PC-9 (cell line): ENCODE measurements around the gene STAT5B. TPM values are rescaled to one million over a fixed set of nuclear protein-coding genes. Genes with fewer than 3 reads are reported as not detected.
"Not testable (repeated sequence)": the region's sequence is repeated elsewhere in the genome, so short reads cannot be mapped to it uniquely, and the experiment has no call there.

Experiments used
- BruUV-seq: library from RNA; stranded (reverse); fragments of 400-500 nt; replicated peaks from 2 replicates; lab custom pipeline; 2021; lab: Mats Ljungman, UMichigan
- CTCF ChIA-PET: fragments of 300-600 bp; sonication (Branson Sonifier 250); formaldehyde crosslinking; loops from one replicate; lab custom pipeline; 2022; ENCODE audit warnings: antibody characterized with exemption; lab: Charles Lee
- POLR2A ChIA-PET: fragments of 300-600 bp; sonication (Branson Sonifier 250); formaldehyde crosslinking; loops from one replicate; lab custom pipeline; 2022; ENCODE audit warnings: antibody characterized with exemption; ENCODE audit not compliant: unreplicated experiment; lab: Charles Lee
- DNase-seq, 2 experiments: peaks; one replicate each; pipeline versions ENCODE4 v3.0.0 to v3.0.0-alpha.2; 2015 to 2022; ENCODE audit warnings: mixed read lengths in 1 of 2
- H2AFZ ChIP-seq: fragments of 200-600 bp; sonication (generic); 2 replicates; pipeline ENCODE4 v1.8.1; 2017; ENCODE audit warnings: antibody characterized with exemption
- H3F3A ChIP-seq: fragments of 200-600 bp; sonication (generic); 2 replicates; pipeline ENCODE4 v1.8.1; 2017; ENCODE audit warnings: antibody characterized with exemption, mild to moderate bottlenecking, low read depth; ENCODE audit not compliant: insufficient read depth
- H3K27ac ChIP-seq: fragments of 200-600 bp; sonication (generic); 2 replicates; pipeline ENCODE4 v1.6.1; 2016; ENCODE audit warnings: mixed run types
- H3K27me3 ChIP-seq: fragments of 200-600 bp; sonication (generic); 2 replicates; pipeline ENCODE4 v1.6.1; 2016; ENCODE audit warnings: low read depth, mixed run types; ENCODE audit not compliant: insufficient read depth
- H3K36me3 ChIP-seq: fragments of 200-600 bp; sonication (generic); 2 replicates; pipeline ENCODE4 v1.6.1; 2016; ENCODE audit warnings: low read depth, mixed run types
- H3K4me1 ChIP-seq: fragments of 200-600 bp; sonication (generic); replicated peaks from 2 replicates; pipeline ENCODE4 v1.6.1; 2016; ENCODE audit warnings: mixed run types; ENCODE audit not compliant: insufficient read depth
- H3K4me2 ChIP-seq: fragments of 200-600 bp; sonication (generic); 2 replicates; pipeline ENCODE4 v1.6.1; 2017; ENCODE audit warnings: mixed run types
- H3K4me3 ChIP-seq: fragments of 200-600 bp; sonication (generic); 2 replicates; pipeline ENCODE4 v1.6.1; 2016; ENCODE audit warnings: mixed run types
- H3K79me2 ChIP-seq: fragments of 200-600 bp; sonication (generic); 2 replicates; pipeline ENCODE4 v1.6.1; 2017; ENCODE audit warnings: low read depth, mixed run types
- H3K9me2 ChIP-seq: fragments of 200-600 bp; sonication (generic); 2 replicates; pipeline ENCODE4 v1.8.1; 2017; ENCODE audit warnings: mild to moderate bottlenecking; ENCODE audit not compliant: insufficient read depth
- H3K9me3 ChIP-seq: fragments of 200-600 bp; sonication (generic); 2 replicates; pipeline ENCODE4 v1.8.1; 2016; ENCODE audit warnings: low read depth; ENCODE audit not compliant: insufficient read depth
- H4K20me1 ChIP-seq: fragments of 200-600 bp; sonication (generic); 2 replicates; pipeline ENCODE4 v1.8.1; 2017; ENCODE audit not compliant: insufficient read depth
- EZH2 ChIP-seq: fragments of 200-600 bp; sonication (generic); IDR thresholded peaks from 2 replicates; pipeline ENCODE4 v1.8.0; 2017; ENCODE audit warnings: antibody characterized with exemption, low read depth
- intact Hi-C: fragments of 100-400 bp; cut with micrococcal nuclease; formaldehyde crosslinking; loops from one replicate; pipeline ENCODE4 v1.10.0; 2022; ENCODE audit not compliant: unreplicated experiment
- total RNA-seq: library from RNA; stranded (reverse); gene quantifications from 2 replicates; pipeline ENCODE4 v1.2.3, GENCODE V29; 2021
- TF ChIP-seq, protein P1 (sequence below): fragments of 200-600 bp; sonication (generic); conservative IDR thresholded peaks from 2 replicates; pipeline ENCODE4 v1.6.1; 2017; ENCODE audit warnings: mixed run types, antibody characterized with exemption, mild to moderate bottlenecking, moderate library complexity

The STAT5B gene
- total RNA-seq, 1 experiment from 2014 or later = 19.5 TPM

- no peaks in the 10 kb centered on the region for H3F3A ChIP-seq
- H3K27me3 ChIP-seq = no peaks in the 10 kb centered on the region
- no peak overlapping the region for H2AFZ ChIP-seq
- no peak for DNase-seq
- no peaks in the 10 kb centered on the region for H3K9me3 ChIP-seq
- TF ChIP-seq, protein P1, sequence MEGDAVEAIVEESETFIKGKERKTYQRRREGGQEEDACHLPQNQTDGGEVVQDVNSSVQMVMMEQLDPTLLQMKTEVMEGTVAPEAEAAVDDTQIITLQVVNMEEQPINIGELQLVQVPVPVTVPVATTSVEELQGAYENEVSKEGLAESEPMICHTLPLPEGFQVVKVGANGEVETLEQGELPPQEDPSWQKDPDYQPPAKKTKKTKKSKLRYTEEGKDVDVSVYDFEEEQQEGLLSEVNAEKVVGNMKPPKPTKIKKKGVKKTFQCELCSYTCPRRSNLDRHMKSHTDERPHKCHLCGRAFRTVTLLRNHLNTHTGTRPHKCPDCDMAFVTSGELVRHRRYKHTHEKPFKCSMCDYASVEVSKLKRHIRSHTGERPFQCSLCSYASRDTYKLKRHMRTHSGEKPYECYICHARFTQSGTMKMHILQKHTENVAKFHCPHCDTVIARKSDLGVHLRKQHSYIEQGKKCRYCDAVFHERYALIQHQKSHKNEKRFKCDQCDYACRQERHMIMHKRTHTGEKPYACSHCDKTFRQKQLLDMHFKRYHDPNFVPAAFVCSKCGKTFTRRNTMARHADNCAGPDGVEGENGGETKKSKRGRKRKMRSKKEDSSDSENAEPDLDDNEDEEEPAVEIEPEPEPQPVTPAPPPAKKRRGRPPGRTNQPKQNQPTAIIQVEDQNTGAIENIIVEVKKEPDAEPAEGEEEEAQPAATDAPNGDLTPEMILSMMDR = no peak
- TF ChIP-seq EZH2 = no peak
- intact Hi-C loops = no loop called here
- H3K4me2 ChIP-seq = no peak overlapping the region
- CTCF ChIA-PET = interaction anchor here (0.6 kb wide), 1 partner anchor 152 kb away, joined by 11 read pairs; no protein-coding TSS in a partner anchor
- no peak overlapping the region for H3K4me3 ChIP-seq
- no peaks in the 10 kb centered on the region for H4K20me1 ChIP-seq
- BruUV-seq = no TSS peak
- H3K79me2 ChIP-seq = no peaks in the 10 kb centered on the region
- POLR2A ChIA-PET = no interaction called here
- H3K4me1 ChIP-seq = no peaks in the 10 kb centered on the region
- H3K9me2 ChIP-seq = no peaks in the 10 kb centered on the region
- no peak overlapping the region for H3K27ac ChIP-seq
- H3K36me3 ChIP-seq = no peaks in the 10 kb centered on the region
Measured at GRCh38 chr17:42304187-42305030, 28.2 kb upstream of the STAT5B start.

DNA sequence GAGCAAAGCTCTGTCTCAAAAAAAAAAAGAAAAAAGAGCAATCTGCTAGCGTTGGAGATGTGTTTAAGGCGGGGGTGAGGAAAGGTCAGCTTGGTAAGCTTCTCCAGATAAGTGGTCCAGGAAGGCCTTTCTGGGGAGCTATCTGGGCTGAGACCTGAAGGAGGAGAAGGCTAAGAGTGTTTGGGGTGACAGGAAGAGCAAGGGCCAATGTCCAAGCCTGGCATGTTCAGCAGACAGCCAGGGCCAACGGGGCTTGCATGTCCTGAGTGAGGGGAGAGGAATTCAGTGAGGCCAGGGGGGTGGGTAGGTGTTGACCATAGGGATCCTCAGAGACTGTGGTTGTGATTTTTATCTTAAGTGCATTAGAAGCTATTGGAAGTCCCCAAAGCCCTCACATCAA lies 27.5 kb upstream of the STAT5B start:
- H3K9me3 ChIP-seq = no peaks in the 10 kb centered on the region
- no peaks in the 10 kb centered on the region for H3K36me3 ChIP-seq
- H3K79me2 ChIP-seq = no peaks in the 10 kb centered on the region
- no peaks in the 10 kb centered on the region for H4K20me1 ChIP-seq
- H2AFZ ChIP-seq = no peak overlapping the region
- no peak overlapping the region for H3K4me3 ChIP-seq
- no peaks in the 10 kb centered on the region for H3K27me3 ChIP-seq
- no peak overlapping the region for H3K4me2 ChIP-seq
- H3K27ac ChIP-seq = no peak overlapping the region
- ChIA-PET POLR2A (no interaction called here), CTCF (interaction anchor here (0.6 kb wide), 1 partner anchor 15 kb away, joined by 3 read pairs; no protein-coding TSS in a partner anchor)
- TF ChIP-seq, protein P1 = no peak
- TF ChIP-seq EZH2 = no peak
- intact Hi-C loops = no loop called here
- no TSS peak for BruUV-seq
- no peak for DNase-seq
- H3F3A ChIP-seq = no peaks in the 10 kb centered on the region
- no peaks in the 10 kb centered on the region for H3K9me2 ChIP-seq
- no peaks in the 10 kb centered on the region for H3K4me1 ChIP-seq

DNA sequence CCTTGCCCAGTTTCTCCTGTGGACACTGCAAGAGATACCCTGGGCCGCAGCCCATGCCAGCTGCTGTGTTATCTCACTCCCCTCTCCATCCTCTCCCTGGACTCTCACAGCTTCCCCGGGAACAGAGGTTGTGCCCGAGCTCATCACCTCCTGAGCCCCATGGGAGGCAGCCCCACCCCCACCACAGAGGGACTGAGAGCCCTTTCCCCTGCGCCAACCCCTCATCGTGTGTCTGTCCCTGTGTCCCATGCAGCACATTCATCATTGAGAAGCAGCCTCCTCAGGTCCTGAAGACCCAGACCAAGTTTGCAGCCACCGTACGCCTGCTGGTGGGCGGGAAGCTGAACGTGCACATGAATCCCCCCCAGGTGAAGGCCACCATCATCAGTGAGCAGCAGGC lies 24.8 kb upstream of the STAT5B start:
- POLR2A ChIA-PET = no interaction called here
- Histone ChIP-seq H3K4me2 (no peak overlapping the region), H3K27ac (no peak overlapping the region), H3K79me2 (no peaks in the 10 kb centered on the region), H4K20me1 (no peaks in the 10 kb centered on the region), H3F3A (no peaks in the 10 kb centered on the region), H3K4me1 (no peaks in the 10 kb centered on the region), H3K27me3 (no peaks in the 10 kb centered on the region), H3K36me3 (no peaks in the 10 kb centered on the region), H3K4me3 (no peak overlapping the region), H3K9me3 (no peaks in the 10 kb centered on the region), H2AFZ (no peak overlapping the region), H3K9me2 (no peaks in the 10 kb centered on the region)
- DNase-seq = no peak
- intact Hi-C loops = no loop called here
- TF ChIP-seq EZH2 = no peak
- TF ChIP-seq, protein P1 = no peak
- CTCF ChIA-PET = no interaction called here
- no TSS peak for BruUV-seq

DNA sequence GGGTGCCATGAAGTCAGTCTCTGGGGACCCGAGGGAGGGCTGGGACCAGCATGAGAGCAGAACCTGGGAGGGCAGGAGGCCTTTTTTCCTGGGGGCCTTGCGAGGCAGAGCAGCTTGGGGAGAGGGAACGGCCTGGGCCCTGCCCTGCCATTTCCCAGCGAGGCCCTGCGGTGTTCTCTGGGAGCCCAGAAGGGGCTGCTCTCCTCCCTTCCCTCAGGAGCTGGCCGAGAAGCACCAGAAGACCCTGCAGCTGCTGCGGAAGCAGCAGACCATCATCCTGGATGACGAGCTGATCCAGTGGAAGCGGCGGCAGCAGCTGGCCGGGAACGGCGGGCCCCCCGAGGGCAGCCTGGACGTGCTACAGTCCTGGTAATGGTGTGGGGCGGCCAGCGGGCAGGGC lies 23.7 kb upstream of the STAT5B start:
- not testable (repeated sequence) for BruUV-seq

GRCh38 chr17:42299361-42299760 lies 23.2 kb upstream of the STAT5B start:
- POLR2A ChIA-PET, H4K20me1 ChIP-seq, BruUV-seq, H3K9me2 ChIP-seq, DNase-seq, H3K79me2 ChIP-seq, H3K9me3 ChIP-seq, H3K36me3 ChIP-seq, H3K27ac ChIP-seq, H3K27me3 ChIP-seq, H3F3A ChIP-seq, H3K4me1 ChIP-seq, intact Hi-C loops, CTCF ChIA-PET, H2AFZ ChIP-seq, H3K4me3 ChIP-seq, H3K4me2 ChIP-seq: not testable (repeated sequence)

More for the DNA sequence above, 23.7 kb upstream of the STAT5B start:
- H3K27me3 ChIP-seq, H3K79me2 ChIP-seq, H3F3A ChIP-seq, H3K4me2 ChIP-seq, H3K27ac ChIP-seq, H2AFZ ChIP-seq, CTCF ChIA-PET, intact Hi-C loops, H3K4me1 ChIP-seq, H3K36me3 ChIP-seq, H3K9me2 ChIP-seq, H3K4me3 ChIP-seq, H4K20me1 ChIP-seq, H3K9me3 ChIP-seq, DNase-seq: not testable (repeated sequence)
- POLR2A ChIA-PET = interaction anchor here (0.6 kb wide), 1 partner anchor 192 kb away, joined by 7 read pairs; no protein-coding TSS in a partner anchor
